Measurements from ENCODE around the gene NCS1.

Gene NCS1

GRCh38 chr9:130159915-130160670 lies 12.1 kb upstream of the NCS1 start:
- Histone ChIP-seq H3K4me3 (ENCODE audit: low read depth in 1 of 2, low read length in 1 of 2) (no peak overlapping the region), H3K36me3 (no peaks in the 10 kb centered on the region), H3K27me3 (peaks cover 13% of the 10 kb centered on the region), H3K27ac (no peak overlapping the region), H3K4me1 (ENCODE audit: control insufficient read depth in 1 of 2, insufficient read depth in 1 of 2, low read depth in 1 of 2, low read length in 1 of 2) (no peaks in the 10 kb centered on the region), H3K9me3 (no peaks in the 10 kb centered on the region)
- TF ChIP-seq, protein P1, sequence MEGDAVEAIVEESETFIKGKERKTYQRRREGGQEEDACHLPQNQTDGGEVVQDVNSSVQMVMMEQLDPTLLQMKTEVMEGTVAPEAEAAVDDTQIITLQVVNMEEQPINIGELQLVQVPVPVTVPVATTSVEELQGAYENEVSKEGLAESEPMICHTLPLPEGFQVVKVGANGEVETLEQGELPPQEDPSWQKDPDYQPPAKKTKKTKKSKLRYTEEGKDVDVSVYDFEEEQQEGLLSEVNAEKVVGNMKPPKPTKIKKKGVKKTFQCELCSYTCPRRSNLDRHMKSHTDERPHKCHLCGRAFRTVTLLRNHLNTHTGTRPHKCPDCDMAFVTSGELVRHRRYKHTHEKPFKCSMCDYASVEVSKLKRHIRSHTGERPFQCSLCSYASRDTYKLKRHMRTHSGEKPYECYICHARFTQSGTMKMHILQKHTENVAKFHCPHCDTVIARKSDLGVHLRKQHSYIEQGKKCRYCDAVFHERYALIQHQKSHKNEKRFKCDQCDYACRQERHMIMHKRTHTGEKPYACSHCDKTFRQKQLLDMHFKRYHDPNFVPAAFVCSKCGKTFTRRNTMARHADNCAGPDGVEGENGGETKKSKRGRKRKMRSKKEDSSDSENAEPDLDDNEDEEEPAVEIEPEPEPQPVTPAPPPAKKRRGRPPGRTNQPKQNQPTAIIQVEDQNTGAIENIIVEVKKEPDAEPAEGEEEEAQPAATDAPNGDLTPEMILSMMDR (IDR thresholded peaks at IDR 0.05) = no peak

DNA sequence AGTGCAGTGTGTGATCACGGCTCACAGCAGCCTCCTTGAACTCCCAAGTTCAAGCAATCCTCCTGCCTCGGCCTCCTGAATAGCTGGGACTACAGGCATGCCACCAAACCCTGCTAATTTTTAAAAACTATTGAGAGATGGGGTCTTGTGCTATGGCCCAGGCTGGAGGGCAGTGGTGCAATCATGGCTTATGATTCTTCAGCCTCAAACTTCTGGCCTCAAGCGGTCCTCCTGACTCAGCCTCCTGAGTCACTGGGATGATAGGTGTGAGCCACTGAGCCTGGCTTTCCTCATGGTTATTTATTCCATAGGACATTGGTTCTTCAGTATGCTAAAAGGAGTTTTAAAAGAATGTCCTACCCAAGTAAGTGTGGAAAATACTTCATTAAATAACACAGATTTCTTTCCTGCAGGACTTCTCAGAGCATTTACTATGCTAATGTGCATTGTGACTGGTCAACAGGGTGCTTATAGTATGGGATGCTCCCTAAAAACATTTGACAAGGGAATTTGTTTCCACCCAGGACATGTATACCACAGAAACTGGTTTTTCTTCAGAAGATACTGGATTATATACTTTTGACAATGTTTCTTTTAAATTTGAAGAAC lies 11.2 kb upstream of the NCS1 start:
- H3K27me3 ChIP-seq = peaks cover 19% of the 10 kb centered on the region
- H3K9me3 ChIP-seq = no peaks in the 10 kb centered on the region
- no peak overlapping the region for H3K4me3 ChIP-seq (ENCODE audit: low read depth in 1 of 2, low read length in 1 of 2)
- H3K36me3 ChIP-seq = no peaks in the 10 kb centered on the region
- no peak overlapping the region for H3K27ac ChIP-seq
- H3K4me1 ChIP-seq (ENCODE audit: control insufficient read depth in 1 of 2, insufficient read depth in 1 of 2, low read depth in 1 of 2, low read length in 1 of 2) = no peaks in the 10 kb centered on the region
- TF ChIP-seq, protein P1 (IDR thresholded peaks at IDR 0.05) = no peak

DNA sequence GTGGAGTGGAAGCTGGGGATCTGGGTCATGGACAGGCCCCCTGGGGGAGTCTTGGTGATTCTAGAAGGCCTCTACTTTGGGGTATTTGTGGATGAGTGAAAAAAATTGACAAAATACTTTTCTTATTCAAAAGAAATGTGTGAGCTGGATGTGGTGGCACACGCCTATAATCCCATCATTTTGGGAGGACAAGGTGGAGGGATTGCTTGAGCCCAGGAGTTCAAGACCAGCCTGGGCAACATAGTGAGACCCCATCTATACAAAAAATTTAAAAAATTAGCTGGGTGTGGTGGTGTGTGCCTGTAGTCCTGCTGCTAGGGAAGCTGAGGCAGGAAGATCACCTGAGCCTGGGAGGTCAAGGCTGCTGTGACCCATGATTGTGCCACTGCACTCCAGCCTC lies 6.6 kb upstream of the NCS1 start:
- H3K27ac ChIP-seq = no peak overlapping the region
- TF ChIP-seq, protein P1 (IDR thresholded peaks at IDR 0.05) = no peak
- peaks cover 50% of the 10 kb centered on the region for H3K27me3 ChIP-seq
- H3K4me1 ChIP-seq (ENCODE audit: control insufficient read depth in 1 of 2, insufficient read depth in 1 of 2, low read depth in 1 of 2, low read length in 1 of 2) = no peaks in the 10 kb centered on the region
- H3K9me3 ChIP-seq = no peaks in the 10 kb centered on the region
- no peaks in the 10 kb centered on the region for H3K36me3 ChIP-seq
- no peak overlapping the region for H3K4me3 ChIP-seq (ENCODE audit: low read depth in 1 of 2, low read length in 1 of 2)

GRCh38 chr9:130166399-130166798 lies 5.8 kb upstream of the NCS1 start:
- no peaks in the 10 kb centered on the region for H3K4me1 ChIP-seq (ENCODE audit: control insufficient read depth in 1 of 2, insufficient read depth in 1 of 2, low read depth in 1 of 2, low read length in 1 of 2)
- H3K9me3 ChIP-seq = no peaks in the 10 kb centered on the region
- TF ChIP-seq, protein P1 (IDR thresholded peaks at IDR 0.05) = no peak
- H3K27ac ChIP-seq = no peak overlapping the region
- no peaks in the 10 kb centered on the region for H3K36me3 ChIP-seq
- no peak overlapping the region for H3K4me3 ChIP-seq (ENCODE audit: low read depth in 1 of 2, low read length in 1 of 2)
- peaks cover 58% of the 10 kb centered on the region for H3K27me3 ChIP-seq

DNA sequence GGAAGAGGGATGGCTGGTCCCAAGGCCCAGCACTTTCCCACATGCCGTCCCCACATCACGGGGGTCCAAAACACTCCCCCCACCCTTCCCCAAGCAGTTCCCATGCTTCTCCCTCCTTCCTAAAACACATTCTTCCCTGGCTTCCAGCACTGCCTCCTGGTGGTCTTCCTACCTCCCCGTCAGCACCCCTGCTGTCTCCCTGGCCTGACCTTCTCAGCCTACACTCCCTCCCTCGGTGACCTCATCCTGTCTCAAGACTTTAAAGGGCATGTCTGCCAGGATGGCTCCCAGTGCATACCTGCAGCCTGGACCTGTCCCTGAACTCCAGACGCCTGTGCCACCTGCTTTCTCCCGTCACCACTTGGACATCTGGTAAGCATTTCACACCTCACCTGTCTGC lies 4.3 kb upstream of the NCS1 start:
- TF ChIP-seq, protein P1 (IDR thresholded peaks at IDR 0.05) = no peak
- H3K4me3 ChIP-seq (ENCODE audit: low read depth in 1 of 2, low read length in 1 of 2) = no peak overlapping the region
- H3K4me1 ChIP-seq (ENCODE audit: control insufficient read depth in 1 of 2, insufficient read depth in 1 of 2, low read depth in 1 of 2, low read length in 1 of 2) = no peaks in the 10 kb centered on the region
- peaks cover 72% of the 10 kb centered on the region for H3K27me3 ChIP-seq
- no peak overlapping the region for H3K27ac ChIP-seq
- H3K9me3 ChIP-seq = no peaks in the 10 kb centered on the region
- H3K36me3 ChIP-seq = no peaks in the 10 kb centered on the region

Measured in neutrophil (primary cell).